Liver (tissue), 3 donors: ENCODE results near the gene ASAH2B.
"Not testable (repeated sequence)": the region's sequence is repeated elsewhere in the genome, so short reads cannot be mapped to it uniquely, and the experiment has no call there.

Source experiments
- EGR1 ChIP-seq, 2 donors: IDR thresholded peaks; 2 replicates each; pipeline ENCODE4 v1.6.1; 2016 to 2018; ENCODE audit warnings: antibody characterized with exemption in 2 of 2, low read depth in 2 of 2
- FOXA2 ChIP-seq: IDR thresholded peaks from 2 replicates; pipeline ENCODE4 v1.6.1; 2016; ENCODE audit warnings: antibody characterized with exemption
- GABPA ChIP-seq, 2 donors: IDR thresholded peaks in 1 of 2; conservative IDR thresholded peaks in 1 of 2; 2 replicates each; pipeline ENCODE4 v1.6.1; 2016; ENCODE audit warnings: antibody characterized with exemption in 2 of 2, mild to moderate bottlenecking in 1 of 2, moderate library complexity in 1 of 2
- JUND ChIP-seq, 2 donors: IDR thresholded peaks; 2 replicates each; pipeline ENCODE4 v1.6.1; 2016; ENCODE audit warnings: antibody characterized with exemption in 2 of 2
- TAF1 ChIP-seq: conservative IDR thresholded peaks from 2 replicates; pipeline ENCODE4 v1.6.1; 2016; ENCODE audit warnings: antibody characterized with exemption, mild to moderate bottlenecking
- YY1 ChIP-seq: IDR thresholded peaks from 2 replicates; pipeline ENCODE4 v1.6.1; 2016; ENCODE audit warnings: antibody characterized with exemption, mild to moderate bottlenecking
- TF ChIP-seq, protein P1 (sequence below): fragments of 150-350 bp; IDR thresholded peaks from 2 replicates; pipeline ENCODE4 v1.5.1; 2017; ENCODE audit warnings: improper control_type of control experiment, low read depth, low read length; ENCODE audit not compliant: missing input control
- donor health status: healthy.
- donor health status: healthy.

DNA sequence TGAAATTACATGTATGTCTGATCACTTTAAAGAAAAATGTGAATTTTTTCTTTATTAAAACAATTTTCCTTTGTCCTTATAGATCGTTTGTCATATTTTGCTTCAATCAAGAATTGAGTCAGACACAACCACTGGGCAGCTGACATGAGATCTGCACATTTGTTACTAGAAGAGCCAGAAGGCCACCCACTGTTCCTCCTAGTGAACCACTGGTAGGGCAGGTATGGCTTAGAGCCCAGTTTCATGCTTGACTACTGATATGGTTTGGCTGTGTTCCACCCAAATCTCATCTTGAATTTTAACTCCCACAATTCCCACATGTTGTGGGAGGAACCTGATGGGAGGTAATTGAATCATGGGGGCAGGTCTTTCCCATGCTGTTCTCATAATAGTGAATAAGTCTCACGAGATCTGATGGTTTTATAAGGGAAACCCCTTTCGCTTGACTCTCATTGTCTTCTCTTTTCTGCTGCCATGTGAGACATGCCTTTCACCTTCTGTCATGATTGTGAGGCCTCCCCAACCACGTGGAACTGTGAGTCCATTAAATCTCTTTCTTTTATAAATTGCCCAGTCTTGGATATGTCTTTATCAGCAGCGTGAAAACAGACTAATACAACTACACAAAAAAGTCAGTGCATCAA lies 35.2 kb upstream of the ASAH2B start:
- TF ChIP-seq JUND (IDR thresholded peaks at IDR 0.05); YY1; EGR1 (IDR thresholded peaks at IDR 0.05; ENCODE audit: low read depth in 2 of 2); GABPA (IDR thresholded peaks at IDR 0.05 in 1 of 2, conservative IDR thresholded peaks at IDR 0.05 in 1 of 2); FOXA2; TAF1: not testable (repeated sequence)
- TF ChIP-seq, protein P1, sequence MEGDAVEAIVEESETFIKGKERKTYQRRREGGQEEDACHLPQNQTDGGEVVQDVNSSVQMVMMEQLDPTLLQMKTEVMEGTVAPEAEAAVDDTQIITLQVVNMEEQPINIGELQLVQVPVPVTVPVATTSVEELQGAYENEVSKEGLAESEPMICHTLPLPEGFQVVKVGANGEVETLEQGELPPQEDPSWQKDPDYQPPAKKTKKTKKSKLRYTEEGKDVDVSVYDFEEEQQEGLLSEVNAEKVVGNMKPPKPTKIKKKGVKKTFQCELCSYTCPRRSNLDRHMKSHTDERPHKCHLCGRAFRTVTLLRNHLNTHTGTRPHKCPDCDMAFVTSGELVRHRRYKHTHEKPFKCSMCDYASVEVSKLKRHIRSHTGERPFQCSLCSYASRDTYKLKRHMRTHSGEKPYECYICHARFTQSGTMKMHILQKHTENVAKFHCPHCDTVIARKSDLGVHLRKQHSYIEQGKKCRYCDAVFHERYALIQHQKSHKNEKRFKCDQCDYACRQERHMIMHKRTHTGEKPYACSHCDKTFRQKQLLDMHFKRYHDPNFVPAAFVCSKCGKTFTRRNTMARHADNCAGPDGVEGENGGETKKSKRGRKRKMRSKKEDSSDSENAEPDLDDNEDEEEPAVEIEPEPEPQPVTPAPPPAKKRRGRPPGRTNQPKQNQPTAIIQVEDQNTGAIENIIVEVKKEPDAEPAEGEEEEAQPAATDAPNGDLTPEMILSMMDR = not testable (repeated sequence)
